ENCODE results near the gene PCBP3. TPM values are rescaled to one million over a fixed set of nuclear protein-coding genes. Genes with fewer than 3 reads are reported as not detected.

PCBP3 gene
- total and polyA plus RNA-seq, 10 of the 15 experiments (the other 5 are each of a cell fraction or from before 2014, with no cell fraction given) = 0.09 to 1.3 (median 0.46) TPM; not detected in 3

GRCh38 chr21:45987121-45987711 lies 343.7 kb downstream of the PCBP3 start (continued):
- TF ChIP-seq ZZZ3 (IDR thresholded peaks at IDR 0.05; ENCODE audit: control insufficient read depth, insufficient read length, low read depth) = no peak
- no peak for TF ChIP-seq BCLAF1 (IDR thresholded peaks at IDR 0.05)
- no peak for TF ChIP-seq BMI1 (IDR thresholded peaks at IDR 0.05; ENCODE audit: borderline replicate concordance)
- no peak for TF ChIP-seq POU2F2 (IDR thresholded peaks at IDR 0.05; ENCODE audit: borderline replicate concordance, low read depth, low read length)
- TF ChIP-seq YBX1 (IDR thresholded peaks at IDR 0.05) = no peak

GRCh38 chr21:45988366-45989347 lies 345.1 kb downstream of the PCBP3 start:
- ChIA-PET CTCF (no interaction called here), POLR2A (no interaction called here), RAD21 (ENCODE audit: unreplicated experiment) (no interaction called here), SMC1A (ENCODE audit: uncharacterized antibody, unreplicated experiment) (no interaction called here)
- no TSS peak for BruUV-seq (replicated peaks)
- no peak for DNase-seq (ENCODE audit: low read depth, low spot score)
- in situ Hi-C loops (cut with MboI) (no loop called here), intact Hi-C loops (cut with micrococcal nuclease; ENCODE audit: unreplicated experiment) (no loop called here)
- Histone ChIP-seq H3K4me3 (no peak overlapping the region), H3K79me2 (ENCODE audit: control insufficient read depth, insufficient read depth, low read length) (no peaks in the 10 kb centered on the region), H3K36me3 (ENCODE audit: control insufficient read depth in 2 of 2, insufficient read depth in 2 of 2, low read length in 1 of 2) (no peaks in the 10 kb centered on the region), H3K27ac (ENCODE audit: control insufficient read depth, insufficient read depth) (no peak overlapping the region), H3K27me3 (replicated peaks in 1 of 2; ENCODE audit: control insufficient read depth in 2 of 2, insufficient read depth in 2 of 2, low read length in 1 of 2) (no peaks in the 10 kb centered on the region), H3K4me1 (ENCODE audit: control insufficient read depth, insufficient read depth, low read length) (no peaks in the 10 kb centered on the region), H4K20me1 (ENCODE audit: control insufficient read depth, insufficient read depth) (no peaks in the 10 kb centered on the region), H3K9me3 (replicated peaks; ENCODE audit: control insufficient read depth, insufficient read depth, low read length) (no peaks in the 10 kb centered on the region), H3K4me2 (ENCODE audit: control insufficient read depth, insufficient read depth) (no peak overlapping the region), H2AFZ (ENCODE audit: control insufficient read depth, low read depth, low read length) (no peak overlapping the region), H3K9ac (ENCODE audit: control insufficient read depth, insufficient read depth, low read length) (no peak overlapping the region)
- no peak for ATAC-seq
- 47% methylated on average over 17 of the region's 36 CpGs for WGBS (ENCODE audit: insufficient coverage, insufficient replicate concordance, low lambda C conversion rate, missing lambda C conversion rate)
- FAIRE-seq = no peak
- TF ChIP-seq DPF2 (IDR thresholded peaks at IDR 0.05) (no peak), E2F8 (IDR thresholded peaks at IDR 0.05; ENCODE audit: low read depth, partially characterized antibody) (no peak), CBFB (IDR thresholded peaks at IDR 0.05; ENCODE audit: low read depth) (no peak), YBX1 (IDR thresholded peaks at IDR 0.05) (no peak), BHLHE40 (IDR thresholded peaks at IDR 0.05; ENCODE audit: borderline replicate concordance in 1 of 2, low read depth in 2 of 2, low read length in 1 of 2) (no peak), PKNOX1 (IDR thresholded peaks at IDR 0.05) (no peak)

Data from GM12878 (cell line).